MM.1S (cell line): ENCODE data around the gene PSMC3IP.

Source experiments
- DNase-seq: peaks from one replicate; pipeline ENCODE4 v3.0.0-alpha.2; 2015
- H2AFZ ChIP-seq: fragments of 300-600 bp; sonication (generic); 2 replicates; pipeline ENCODE4 v1.6.0; 2016; ENCODE audit warnings: antibody characterized with exemption, low read length
- H3F3A ChIP-seq: fragments of 300-600 bp; sonication (generic); 2 replicates; pipeline ENCODE4 v1.6.1; 2016; ENCODE audit warnings: mild to moderate bottlenecking, antibody characterized with exemption, low read length, moderate library complexity, mixed read lengths; ENCODE audit not compliant: insufficient read depth
- H3K27ac ChIP-seq: fragments of 300-600 bp; sonication (generic); 2 replicates; pipeline ENCODE4 v1.5.1; 2016; ENCODE audit warnings: mild to moderate bottlenecking, low read length
- H3K27me3 ChIP-seq: fragments of 300-600 bp; sonication (generic); replicated peaks from 2 replicates; pipeline ENCODE4 v1.6.0; 2016; ENCODE audit warnings: low read length; ENCODE audit not compliant: insufficient read depth
- H3K36me3 ChIP-seq: fragments of 300-600 bp; sonication (generic); replicated peaks from 2 replicates; pipeline ENCODE4 v1.6.1; 2016; ENCODE audit warnings: mild to moderate bottlenecking, low read length, mixed read lengths; ENCODE audit not compliant: insufficient read depth
- H3K4me1 ChIP-seq: fragments of 300-600 bp; sonication (generic); 2 replicates; pipeline ENCODE4 v1.6.1; 2016; ENCODE audit warnings: low read length, mixed read lengths
- H3K4me2 ChIP-seq: fragments of 300-600 bp; sonication (generic); 2 replicates; pipeline ENCODE4 v1.6.0; 2016; ENCODE audit warnings: low read depth, low read length
- H3K4me3 ChIP-seq: fragments of 300-600 bp; sonication (generic); 2 replicates; pipeline ENCODE4 v1.5.1; 2016; ENCODE audit warnings: low read length, mixed read lengths
- H3K79me2 ChIP-seq: fragments of 300-600 bp; sonication (generic); 2 replicates; pipeline ENCODE4 v1.6.1; 2016; ENCODE audit warnings: mixed run types, low read length, mixed read lengths
- H3K9ac ChIP-seq: fragments of 300-600 bp; sonication (generic); 2 replicates; pipeline ENCODE4 v1.6.1; 2016; ENCODE audit warnings: low read length, mixed read lengths
- H3K9me2 ChIP-seq: fragments of 300-600 bp; sonication (generic); replicated peaks from 2 replicates; pipeline ENCODE4 v1.6.1; 2016; ENCODE audit warnings: mild to moderate bottlenecking, low read length, mixed read lengths; ENCODE audit not compliant: insufficient read depth
- H3K9me3 ChIP-seq: fragments of 300-600 bp; sonication (generic); replicated peaks from 2 replicates; pipeline ENCODE4 v1.6.1; 2016; ENCODE audit warnings: mild to moderate bottlenecking, low read length, mixed read lengths; ENCODE audit not compliant: insufficient read depth
- H4K20me1 ChIP-seq: fragments of 300-600 bp; sonication (generic); 2 replicates; pipeline ENCODE4 v1.6.1; 2016; ENCODE audit warnings: mild to moderate bottlenecking, low read length, moderate library complexity, mixed read lengths; ENCODE audit not compliant: insufficient read depth
- CTCF ChIP-seq: fragments of 300-600 bp; sonication (generic); IDR thresholded peaks from 2 replicates; pipeline ENCODE4 v1.5.1; 2016; ENCODE audit warnings: antibody characterized with exemption, low read length, mixed read lengths
- EZH2 ChIP-seq: fragments of 300-600 bp; sonication (generic); optimal IDR thresholded peaks from 2 replicates; pipeline ENCODE3; 2017; ENCODE audit warnings: low read depth, mild to moderate bottlenecking, antibody characterized with exemption, low read length, mixed read lengths
- EZH2phosphoT487 ChIP-seq: fragments of 300-600 bp; sonication (generic); IDR thresholded peaks from 2 replicates; pipeline ENCODE4 v1.6.1; 2018; ENCODE audit warnings: antibody characterized with exemption, low read length

PSMC3IP gene

GRCh38 chr17:42563950-42564349 is 13.6 kb downstream of the PSMC3IP start:
- no peaks in the 10 kb centered on the region for H3K9me3 ChIP-seq
- 0 out of 2 replicates have a peak, but pooled peaks cover 3% of the 10 kb centered on the region for H3K36me3 ChIP-seq
- peaks cover 13% of the 10 kb centered on the region; the same call in 1 of the 2 replicates for H3F3A ChIP-seq
- no peak for TF ChIP-seq EZH2phosphoT487
- no peak for TF ChIP-seq EZH2
- no peak for TF ChIP-seq CTCF
- H4K20me1 ChIP-seq, result no peaks in the 10 kb centered on the region
- H2AFZ ChIP-seq, result no peak overlapping the region
- H3K9ac ChIP-seq, result no peak overlapping the region
- no peak for DNase-seq
- no peaks in the 10 kb centered on the region for H3K27me3 ChIP-seq
- H3K27ac ChIP-seq, result no peak overlapping the region
- H3K4me3 ChIP-seq, result no peak overlapping the region
- H3K4me2 ChIP-seq, result peak overlapping the region; percentile 90; the same call in 1 of the 2 replicates
- peaks cover 55% of the 10 kb centered on the region for H3K79me2 ChIP-seq
- H3K9me2 ChIP-seq, result no peaks in the 10 kb centered on the region
- H3K4me1 ChIP-seq, result peaks cover 17% of the 10 kb centered on the region

DNA sequence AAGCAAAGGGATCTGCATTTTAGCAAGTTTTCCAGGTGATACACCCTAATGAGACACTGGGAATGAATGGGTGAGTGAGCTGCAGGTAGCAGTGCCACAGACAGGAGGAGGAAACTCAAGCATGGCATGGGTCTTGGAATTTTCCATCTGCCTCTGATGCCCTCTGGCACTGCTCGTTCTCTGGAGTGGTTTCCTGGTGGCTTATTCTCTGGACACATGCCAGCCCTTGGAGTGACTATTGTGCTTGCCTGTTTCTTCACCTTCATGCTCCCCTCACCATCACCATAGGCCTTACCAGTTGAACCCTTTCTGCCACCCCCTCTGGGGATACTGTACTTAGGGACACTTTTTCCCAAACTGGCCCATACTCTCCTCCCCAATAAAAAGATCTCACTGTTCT is 14.0 kb downstream of the PSMC3IP start:
- Histone ChIP-seq H3K27ac (no peak overlapping the region), H3K4me3 (peak overlapping the region; percentile 93)
- TF ChIP-seq CTCF (no peak), EZH2 (no peak), EZH2phosphoT487 (no peak)

GRCh38 chr17:42563143-42563509 is 14.4 kb downstream of the PSMC3IP start:
- Histone ChIP-seq H3K27ac (no peak overlapping the region), H3K4me3 (peak overlapping the region; percentile 93), H3K79me2 (peaks cover 47% of the 10 kb centered on the region), H4K20me1 (no peaks in the 10 kb centered on the region), H3K4me1 (peaks cover 17% of the 10 kb centered on the region), H3K9ac (peak overlapping the region; percentile 91), H3K9me3 (no peaks in the 10 kb centered on the region), H3K4me2 (peak overlapping the region; percentile 90), H3K36me3 (no peaks in the 10 kb centered on the region), H3F3A (peaks cover 13% of the 10 kb centered on the region; the same call in 1 of the 2 replicates), H2AFZ (no peak overlapping the region), H3K27me3 (no peaks in the 10 kb centered on the region), H3K9me2 (no peaks in the 10 kb centered on the region)
- no peak for DNase-seq
- TF ChIP-seq CTCF (0 out of 2 replicates have a peak, but pooled peaks have one; percentile 3), EZH2phosphoT487 (no peak)

More for the DNA sequence above, 14.0 kb downstream of the PSMC3IP start:
- Histone ChIP-seq H4K20me1 (no peaks in the 10 kb centered on the region), H3K4me1 (peaks cover 17% of the 10 kb centered on the region), H3K4me2 (peak overlapping the region; percentile 90), H3F3A (peaks cover 13% of the 10 kb centered on the region; the same call in 1 of the 2 replicates), H3K9me2 (no peaks in the 10 kb centered on the region), H2AFZ (no peak overlapping the region), H3K9ac (peak overlapping the region; percentile 91; the same call in 1 of the 2 replicates), H3K27me3 (no peaks in the 10 kb centered on the region), H3K36me3 (0 out of 2 replicates have a peak, but pooled peaks cover 1% of the 10 kb centered on the region), H3K79me2 (peaks cover 51% of the 10 kb centered on the region), H3K9me3 (no peaks in the 10 kb centered on the region)
- DNase-seq, result no peak
